Measurements from ENCODE around the gene GPATCH8. TPM values are rescaled to one million over a fixed set of nuclear protein-coding genes. Genes with fewer than 3 reads are reported as not detected.

GPATCH8 gene
- total and polyA plus RNA-seq, 2 donors (not counting 3 experiments of a cell fraction or from before 2014, with no cell fraction given): 14.6 to 35.3 TPM

DNA sequence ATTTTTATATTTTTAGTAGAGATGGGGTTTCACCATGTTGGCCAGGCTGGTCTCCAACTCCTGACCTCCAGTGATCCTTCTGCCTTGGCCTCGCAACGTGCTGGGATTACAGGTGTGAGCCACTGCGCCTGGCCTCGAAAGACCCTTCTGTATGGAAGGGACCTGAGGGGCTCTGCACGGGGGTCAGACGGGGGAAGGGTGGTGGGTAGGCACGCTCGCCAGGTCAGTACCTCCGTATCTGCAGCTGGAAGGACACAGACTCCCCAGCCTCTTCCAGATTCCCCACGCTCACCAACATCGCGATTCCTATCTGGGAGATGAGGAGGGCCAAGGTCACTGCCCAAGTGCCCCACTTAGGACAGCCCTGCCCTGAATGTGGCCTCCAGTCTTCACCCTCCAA, 126.4 kb downstream of the GPATCH8 start:
- ChIA-PET POLR2A (no interaction called here), CTCF (interaction anchor here (1.1 to 2.9 kb wide), 8 partner anchors 9 to 147 kb away, joined by 4 to 16 read pairs (median 4); partner anchors contain the start of gene FAM171A2)
- H3K79me2 ChIP-seq (ENCODE audit: control insufficient read depth, insufficient read depth, low read length): no peaks in the 10 kb centered on the region
- no peaks in the 10 kb centered on the region for H3K9me1 ChIP-seq (replicated peaks; ENCODE audit: control insufficient read depth, extremely low read depth, insufficient read depth, low read length)
- DNase-seq (ENCODE audit: low read depth, low spot score) (no peak), FAIRE-seq (no peak)
- no peaks in the 10 kb centered on the region for H4K20me1 ChIP-seq (replicated peaks; ENCODE audit: control insufficient read depth, extremely low read depth, insufficient read depth, low read length)
- H3K27ac ChIP-seq (ENCODE audit: insufficient read depth, low read depth, low read length): no peak overlapping the region
- H3K9me3 ChIP-seq (replicated peaks; ENCODE audit: control insufficient read depth, insufficient read depth, low read length): no peaks in the 10 kb centered on the region
- TF ChIP-seq EZH2 (IDR thresholded peaks at IDR 0.05; ENCODE audit: borderline replicate concordance, low read depth, low read length, severe bottlenecking): no peak
- TF ChIP-seq, protein P1, sequence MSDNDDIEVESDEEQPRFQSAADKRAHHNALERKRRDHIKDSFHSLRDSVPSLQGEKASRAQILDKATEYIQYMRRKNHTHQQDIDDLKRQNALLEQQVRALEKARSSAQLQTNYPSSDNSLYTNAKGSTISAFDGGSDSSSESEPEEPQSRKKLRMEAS (IDR thresholded peaks at IDR 0.05; ENCODE audit: insufficient read depth, insufficient read length): no peak
- TF ChIP-seq POLR2AphosphoS5 (IDR thresholded peaks at IDR 0.05; ENCODE audit: insufficient read depth, low read depth, low read length): no peak
- TF ChIP-seq MYC (IDR thresholded peaks at IDR 0.05; ENCODE audit: low read depth, low read length): no peak
- TF ChIP-seq, protein P2, sequence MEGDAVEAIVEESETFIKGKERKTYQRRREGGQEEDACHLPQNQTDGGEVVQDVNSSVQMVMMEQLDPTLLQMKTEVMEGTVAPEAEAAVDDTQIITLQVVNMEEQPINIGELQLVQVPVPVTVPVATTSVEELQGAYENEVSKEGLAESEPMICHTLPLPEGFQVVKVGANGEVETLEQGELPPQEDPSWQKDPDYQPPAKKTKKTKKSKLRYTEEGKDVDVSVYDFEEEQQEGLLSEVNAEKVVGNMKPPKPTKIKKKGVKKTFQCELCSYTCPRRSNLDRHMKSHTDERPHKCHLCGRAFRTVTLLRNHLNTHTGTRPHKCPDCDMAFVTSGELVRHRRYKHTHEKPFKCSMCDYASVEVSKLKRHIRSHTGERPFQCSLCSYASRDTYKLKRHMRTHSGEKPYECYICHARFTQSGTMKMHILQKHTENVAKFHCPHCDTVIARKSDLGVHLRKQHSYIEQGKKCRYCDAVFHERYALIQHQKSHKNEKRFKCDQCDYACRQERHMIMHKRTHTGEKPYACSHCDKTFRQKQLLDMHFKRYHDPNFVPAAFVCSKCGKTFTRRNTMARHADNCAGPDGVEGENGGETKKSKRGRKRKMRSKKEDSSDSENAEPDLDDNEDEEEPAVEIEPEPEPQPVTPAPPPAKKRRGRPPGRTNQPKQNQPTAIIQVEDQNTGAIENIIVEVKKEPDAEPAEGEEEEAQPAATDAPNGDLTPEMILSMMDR (IDR thresholded peaks at IDR 0.05; ENCODE audit: extremely low read depth in 1 of 2, insufficient read depth in 1 of 2, low read depth in 1 of 2, low read length in 2 of 2): no peak
- no peak for TF ChIP-seq JUN (IDR thresholded peaks at IDR 0.05; ENCODE audit: borderline replicate concordance, insufficient read depth, insufficient read length, low read depth)
- TF ChIP-seq FOS (IDR thresholded peaks at IDR 0.05; ENCODE audit: borderline replicate concordance, insufficient read depth, low read length): no peak
- TF ChIP-seq GATA2 (IDR thresholded peaks at IDR 0.05; ENCODE audit: insufficient read depth, insufficient read length, low read depth, low read length): no peak
- no peak for TF ChIP-seq POLR2A (IDR thresholded peaks at IDR 0.05; ENCODE audit: low read depth, low read length)
- H3K4me2 ChIP-seq (ENCODE audit: insufficient read depth, low read length): no peak overlapping the region
- dilution Hi-C loops (cut with MboI; ENCODE audit: extremely low pct_ligation_motif_present, low sequenced_read_pairs) (no loop called here), intact Hi-C loops (cut with micrococcal nuclease) (no loop called here)
- H2AFZ ChIP-seq (ENCODE audit: low read depth, low read length): no peak overlapping the region
- no TSS peak for BruUV-seq (replicated peaks)
- H3K27me3 ChIP-seq (ENCODE audit: control insufficient read depth in 2 of 2, insufficient read depth in 2 of 2, low read length in 2 of 2): no peaks in the 10 kb centered on the region
- H3K4me3 ChIP-seq (replicated peaks in 1 of 3; ENCODE audit: insufficient read depth in 1 of 3, low read depth in 1 of 3, low read length in 3 of 3): no peak overlapping the region
- H3K9ac ChIP-seq (replicated peaks; ENCODE audit: extremely low read depth, insufficient read depth, low read length): no peak overlapping the region
- H3K4me1 ChIP-seq (ENCODE audit: control insufficient read depth, extremely low read depth, insufficient read depth, low read length): no peaks in the 10 kb centered on the region
- no peaks in the 10 kb centered on the region for H3K36me3 ChIP-seq (ENCODE audit: control insufficient read depth in 2 of 2, extremely low read depth in 1 of 2, insufficient read depth in 2 of 2, low read length in 2 of 2)

All from endothelial cell of umbilical vein (primary cell).